GM18498 (cell line): Measurements from ENCODE around the gene PRMT7.

Experiments used
- ATAC-seq: cut with Tn5 transposase; IDR thresholded peaks from one replicate; pipeline ENCODE4 v1.9.1; 2021; ENCODE audit warnings: mild to moderate bottlenecking, moderate library complexity; ENCODE audit not compliant: unreplicated experiment

The PRMT7 gene

DNA sequence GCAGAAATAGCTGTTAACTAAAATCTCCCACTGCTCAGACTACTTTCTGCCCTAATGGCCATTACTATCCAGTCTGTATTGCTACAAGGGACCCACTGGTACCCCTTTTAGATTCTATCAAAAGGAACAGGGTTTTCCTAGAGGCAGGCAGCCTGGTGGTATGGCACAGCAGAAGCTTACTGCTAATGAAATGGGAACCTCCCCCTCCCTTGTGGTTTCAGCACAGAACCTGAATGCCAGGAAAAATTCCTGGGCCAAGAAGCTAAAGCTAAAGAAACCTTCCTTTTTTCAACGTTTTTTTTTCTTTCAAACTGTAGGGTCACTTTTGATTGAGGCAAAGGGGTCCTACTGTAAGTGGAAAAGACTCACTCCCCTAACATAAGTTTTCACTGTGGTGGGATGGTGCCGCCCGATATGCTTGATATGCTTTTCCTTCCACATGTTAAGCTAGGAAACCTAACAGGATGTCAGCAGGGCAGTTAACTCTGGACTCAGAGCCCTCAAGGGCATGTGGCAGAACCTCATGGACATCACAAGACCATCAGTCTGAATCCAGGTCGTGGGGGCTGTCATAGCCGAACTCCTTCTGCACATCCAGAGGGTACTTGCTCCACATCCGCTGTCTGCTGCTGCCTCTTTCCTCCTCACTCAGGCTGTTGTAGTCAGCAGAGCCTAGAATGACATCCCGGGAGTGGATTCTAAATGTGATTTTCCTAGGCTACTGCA lies 9.9 kb upstream of the PRMT7 start:
- no peak for ATAC-seq

DNA sequence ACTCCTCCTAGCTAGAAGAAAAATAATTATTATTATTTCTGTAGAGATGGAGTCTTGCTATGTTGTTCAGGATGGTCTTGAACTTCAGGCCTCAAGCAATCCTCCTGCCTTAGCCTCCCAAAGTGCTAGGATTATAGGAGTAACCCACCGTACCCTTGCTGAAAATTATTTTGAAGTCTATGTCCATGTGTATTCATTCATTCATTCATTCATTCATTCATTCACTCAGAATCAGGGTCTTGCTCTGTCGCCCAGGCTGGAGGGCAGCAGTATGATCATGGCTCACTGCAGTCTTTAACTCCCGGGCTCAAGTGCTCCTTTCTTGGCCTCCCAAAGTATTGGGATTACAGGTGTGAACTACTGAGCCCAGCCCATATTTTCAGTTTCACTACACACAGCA lies 4.2 kb upstream of the PRMT7 start:
- ATAC-seq, result no peak

DNA sequence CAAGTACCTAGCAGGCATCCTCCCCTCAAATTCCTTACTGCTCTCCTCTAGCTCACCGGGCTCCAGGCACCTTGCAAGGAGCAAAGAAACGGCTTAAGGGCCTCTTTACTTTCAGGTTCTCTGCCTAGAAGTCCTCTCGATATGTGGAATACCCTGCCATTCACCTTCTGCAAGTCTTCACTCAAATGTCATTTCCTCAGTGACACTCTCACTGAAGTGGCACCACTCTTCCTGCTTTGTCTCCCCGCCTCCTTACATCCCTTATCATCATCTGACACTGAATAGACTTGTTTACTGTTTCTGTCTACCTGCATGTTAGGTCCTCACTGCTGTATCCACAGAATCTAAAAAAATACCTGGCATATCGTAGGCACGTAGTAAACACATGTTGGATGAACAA lies 1.0 kb upstream of the PRMT7 start:
- no peak for ATAC-seq

DNA sequence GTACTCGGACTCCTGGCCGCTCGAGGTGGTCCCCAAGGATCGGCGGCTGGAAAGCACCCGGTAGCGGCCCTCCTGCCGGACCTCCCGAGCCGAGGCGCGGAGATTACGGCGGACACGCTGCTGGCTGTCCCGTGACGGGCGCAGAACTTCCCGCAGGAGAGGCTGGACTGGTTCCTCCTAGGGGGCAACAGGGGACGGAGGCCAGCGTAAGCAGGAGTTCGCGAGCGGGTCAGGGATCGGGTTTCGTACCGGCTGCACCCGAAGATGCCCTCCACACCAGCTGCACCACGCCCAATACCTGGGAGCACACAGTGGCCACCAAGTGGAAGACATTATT lies 414 bp upstream of the PRMT7 start:
- ATAC-seq, result peak; percentile 26

DNA sequence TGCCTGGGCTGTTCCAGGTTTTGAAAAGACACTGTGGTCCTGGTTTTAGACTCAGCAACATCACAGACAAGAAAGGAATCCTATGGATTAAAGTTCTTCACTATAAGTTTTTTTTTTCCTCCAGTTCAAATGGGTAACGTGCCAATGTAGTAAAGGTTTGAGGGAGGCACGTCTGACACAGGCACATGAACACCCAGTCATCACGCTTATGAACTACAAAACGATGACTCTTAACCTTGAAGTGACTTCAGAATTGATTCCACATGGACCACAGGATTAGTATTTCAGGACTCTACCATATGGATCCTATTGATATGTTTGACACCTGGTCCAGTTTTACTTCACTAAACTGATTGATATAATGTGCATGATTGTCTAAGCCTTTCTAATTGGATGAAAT lies 2.3 kb downstream of the PRMT7 start:
- ATAC-seq, result no peak

DNA sequence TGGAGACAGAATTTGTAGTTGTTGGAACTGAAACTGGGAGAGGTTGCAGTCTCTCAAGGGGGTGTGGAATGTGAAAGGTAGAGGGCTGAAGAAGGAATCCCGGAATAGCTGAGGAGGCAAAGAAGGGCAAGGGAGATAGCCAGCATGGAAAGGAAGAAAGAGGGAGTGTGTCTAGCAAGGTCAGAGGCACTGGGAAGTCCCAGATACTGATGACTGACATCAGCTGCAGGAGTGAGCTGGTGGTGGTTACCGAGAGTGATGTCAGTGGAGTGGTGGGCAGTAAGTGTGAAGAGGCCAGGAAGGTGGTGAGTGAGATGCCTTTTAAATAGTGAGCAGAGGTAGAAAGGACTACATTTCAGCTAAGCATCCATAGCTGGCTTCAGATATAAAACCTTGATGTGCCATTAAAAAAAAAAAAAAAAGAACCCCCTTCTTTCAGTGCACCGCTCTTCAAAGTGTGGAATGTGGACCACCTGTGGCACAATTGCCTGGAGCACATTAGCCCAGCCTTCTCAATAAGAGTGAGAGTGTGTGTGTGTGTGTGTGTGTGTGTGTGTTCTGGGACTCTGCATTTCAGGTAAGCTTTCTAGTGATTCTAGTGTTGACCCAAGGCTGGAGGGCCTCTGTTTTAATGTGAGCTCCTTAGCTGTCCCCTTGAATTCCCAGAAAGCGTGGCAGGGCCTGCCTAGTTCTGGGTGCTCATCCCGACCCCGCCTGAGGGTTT lies 8.5 kb downstream of the PRMT7 start:
- ATAC-seq, result no peak

DNA sequence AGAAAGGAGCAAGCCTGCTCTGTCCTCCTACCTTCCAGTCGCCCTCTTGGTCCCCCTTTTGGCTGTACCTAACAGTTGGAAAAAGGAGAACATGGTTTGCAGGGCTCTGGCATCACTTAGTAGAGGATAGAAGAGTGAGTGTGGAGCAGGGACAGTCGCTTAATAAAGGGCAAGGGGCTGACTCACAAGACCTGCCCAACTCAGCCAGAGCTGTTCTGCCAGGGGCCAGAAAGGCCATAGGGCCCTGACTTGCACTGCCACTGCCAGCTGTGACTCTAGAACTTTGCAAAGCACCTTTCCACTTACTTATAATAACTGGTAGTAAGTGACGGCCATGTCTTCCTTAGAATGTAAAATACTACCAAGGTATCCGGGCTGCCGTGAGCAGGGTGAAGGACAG lies 13.5 kb downstream of the PRMT7 start:
- no peak for ATAC-seq

DNA sequence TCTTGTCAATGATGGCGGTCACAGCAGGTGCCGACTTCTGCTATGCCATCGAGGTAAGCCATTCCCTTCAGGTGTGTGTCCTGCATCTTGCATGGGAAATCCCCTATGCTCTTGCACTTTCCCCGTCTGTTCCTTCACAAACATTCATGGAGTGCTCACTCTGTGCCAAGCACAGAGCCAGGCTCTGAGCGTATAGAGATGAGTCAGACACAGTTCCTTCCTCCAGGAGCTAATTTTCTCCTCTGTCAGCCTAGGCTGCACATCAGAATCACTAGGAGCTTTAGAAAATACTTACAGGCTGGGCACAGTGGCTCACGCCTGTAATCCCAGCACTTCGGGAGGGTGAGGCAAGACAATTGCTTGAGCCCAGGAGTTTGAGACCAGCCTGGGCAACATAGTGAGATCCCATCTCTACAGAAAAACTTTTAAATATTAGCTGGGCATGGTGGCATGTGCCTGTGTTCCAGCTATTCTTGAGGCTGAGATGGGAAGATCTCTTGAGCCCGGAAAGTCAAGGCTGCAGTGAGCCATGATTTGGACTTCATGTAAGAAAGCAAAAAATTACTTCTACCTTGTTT lies 14.1 kb downstream of the PRMT7 start:
- ATAC-seq, result no peak

DNA sequence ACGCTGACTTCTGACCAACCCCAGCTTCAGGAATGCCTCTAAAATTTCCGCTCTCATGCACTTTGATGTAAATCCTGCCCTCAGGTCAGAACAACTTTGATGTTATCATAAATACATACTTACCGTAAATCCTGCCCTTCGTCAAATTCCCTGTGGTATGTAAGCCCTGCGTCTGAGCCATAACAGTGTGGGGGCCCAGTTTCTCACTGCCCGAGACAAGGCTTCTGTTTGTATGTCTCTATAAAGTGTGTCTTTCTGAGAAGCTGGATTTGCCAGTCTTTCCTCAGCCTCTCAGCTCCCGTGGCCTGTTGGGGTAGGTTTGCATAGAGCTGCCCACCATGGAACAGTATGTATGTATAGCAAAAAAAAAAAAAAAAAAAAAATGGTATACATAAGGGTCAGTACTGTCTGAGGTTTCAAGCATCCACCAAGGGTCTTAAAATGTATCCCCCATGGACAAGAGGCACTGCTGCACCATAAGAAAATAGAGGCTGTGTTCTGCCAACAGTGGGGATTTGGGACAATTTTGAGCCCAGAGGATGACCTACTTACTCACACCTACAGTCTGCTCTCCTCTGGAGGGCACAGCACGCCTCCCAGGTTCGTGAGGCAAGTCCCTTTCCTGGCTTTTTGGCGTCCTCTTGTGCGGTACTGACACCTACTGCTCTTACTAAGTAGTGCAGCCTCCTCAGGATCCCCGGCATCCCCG lies 17.5 kb downstream of the PRMT7 start:
- ATAC-seq, result peak; percentile 80

DNA sequence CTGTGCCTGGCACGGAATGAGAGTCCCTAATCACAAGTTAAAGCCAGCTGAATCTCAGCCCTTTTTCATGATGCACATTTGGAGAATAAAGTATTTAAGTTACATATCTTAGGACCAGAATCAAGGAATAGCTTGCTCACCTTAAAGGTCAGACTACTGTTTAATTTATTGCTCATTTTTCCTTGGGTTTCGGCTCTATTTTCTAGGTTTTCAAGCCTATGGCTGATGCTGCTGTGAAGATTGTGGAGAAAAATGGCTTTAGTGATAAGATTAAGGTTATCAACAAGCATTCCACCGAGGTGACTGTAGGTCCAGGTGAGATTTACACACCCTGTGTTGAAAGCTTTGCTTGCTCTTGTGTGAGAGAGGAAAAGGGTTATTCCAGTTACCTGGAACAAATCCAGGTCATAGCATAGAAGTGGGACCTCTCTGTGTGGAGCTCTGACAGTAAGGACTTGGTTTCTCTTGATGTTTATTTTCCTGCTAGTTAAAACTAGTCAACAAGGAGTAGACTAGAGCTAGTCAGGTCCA lies 18.1 kb downstream of the PRMT7 start:
- ATAC-seq, result no peak

DNA sequence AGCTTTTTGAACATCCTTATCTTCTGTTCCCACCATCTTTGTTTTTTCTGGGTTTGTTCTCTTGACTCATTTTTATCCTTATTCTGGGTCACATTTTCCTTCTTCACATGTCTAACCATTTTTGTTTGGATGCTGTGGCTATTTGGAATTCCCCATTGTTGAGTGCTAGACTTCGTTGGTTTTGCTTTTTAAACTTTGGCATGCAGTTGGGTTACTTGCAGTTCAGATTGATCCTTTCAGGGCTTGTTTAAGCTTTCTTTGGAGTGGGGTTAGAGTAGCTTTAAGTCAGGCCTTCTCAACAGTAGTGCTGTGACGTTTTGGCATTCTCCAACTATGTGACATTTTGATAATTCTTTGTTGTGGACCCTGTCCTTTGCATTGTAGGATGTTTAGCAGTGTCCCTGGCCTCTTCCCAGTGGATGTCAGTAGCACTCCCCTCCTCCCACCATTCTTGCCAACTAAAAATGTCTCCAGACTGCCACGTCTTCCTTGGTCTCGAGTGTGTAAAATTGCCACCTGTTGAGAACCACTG lies 21.1 kb downstream of the PRMT7 start:
- no peak for ATAC-seq

DNA sequence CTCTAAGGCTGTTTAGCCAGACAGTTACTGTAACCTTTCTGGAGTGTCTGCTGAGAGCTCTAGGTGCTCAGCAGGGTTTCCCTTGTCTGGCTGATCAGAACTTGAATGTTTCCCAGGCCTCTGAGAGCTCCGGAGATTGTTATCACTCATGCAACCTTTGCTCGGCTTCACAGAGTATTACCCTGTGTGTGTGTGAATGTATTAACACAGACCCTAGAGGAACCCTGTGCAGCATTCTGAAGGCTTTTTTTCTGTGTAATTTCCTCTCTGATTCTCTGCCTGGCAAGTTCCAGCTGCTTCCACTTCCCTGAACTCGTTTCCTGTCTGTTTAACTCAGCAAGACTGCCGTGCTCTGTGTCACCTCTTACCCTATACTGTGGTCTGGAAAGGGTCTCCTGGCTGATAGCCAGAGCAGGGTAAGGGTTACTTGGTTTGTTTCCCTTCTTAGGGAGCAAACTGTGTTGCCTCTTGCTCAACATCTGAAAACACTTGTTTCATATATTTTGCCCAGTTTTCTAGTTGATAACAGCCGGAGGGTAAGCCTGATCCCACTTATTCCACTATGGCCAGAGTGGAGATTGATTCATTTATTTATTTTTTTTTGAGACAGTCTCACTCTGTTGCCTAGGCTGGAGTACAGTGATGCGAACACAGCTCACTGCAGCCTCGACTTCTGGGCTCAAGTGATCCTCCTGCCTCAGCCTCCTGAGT lies 21.7 kb downstream of the PRMT7 start:
- ATAC-seq, result no peak

DNA sequence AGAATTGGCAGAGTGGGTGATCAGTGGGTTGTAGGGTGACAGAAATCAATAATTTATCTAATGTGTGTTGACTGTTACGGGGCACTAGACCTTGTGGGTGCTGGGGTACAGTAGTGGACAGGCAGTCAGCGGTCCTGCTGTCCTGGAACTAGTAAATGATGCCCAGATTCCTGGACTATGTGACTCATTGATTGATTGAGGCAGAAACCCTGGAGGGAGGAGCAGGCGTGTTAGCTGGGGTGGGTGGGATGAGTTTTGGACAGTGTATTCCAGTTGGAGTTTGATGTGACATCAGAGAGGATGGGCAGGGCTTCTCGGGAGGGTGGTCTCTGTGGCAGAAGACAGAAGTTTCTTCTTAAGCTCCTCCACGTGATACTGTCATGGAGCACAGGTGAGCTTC lies 24.4 kb downstream of the PRMT7 start:
- no peak for ATAC-seq

DNA sequence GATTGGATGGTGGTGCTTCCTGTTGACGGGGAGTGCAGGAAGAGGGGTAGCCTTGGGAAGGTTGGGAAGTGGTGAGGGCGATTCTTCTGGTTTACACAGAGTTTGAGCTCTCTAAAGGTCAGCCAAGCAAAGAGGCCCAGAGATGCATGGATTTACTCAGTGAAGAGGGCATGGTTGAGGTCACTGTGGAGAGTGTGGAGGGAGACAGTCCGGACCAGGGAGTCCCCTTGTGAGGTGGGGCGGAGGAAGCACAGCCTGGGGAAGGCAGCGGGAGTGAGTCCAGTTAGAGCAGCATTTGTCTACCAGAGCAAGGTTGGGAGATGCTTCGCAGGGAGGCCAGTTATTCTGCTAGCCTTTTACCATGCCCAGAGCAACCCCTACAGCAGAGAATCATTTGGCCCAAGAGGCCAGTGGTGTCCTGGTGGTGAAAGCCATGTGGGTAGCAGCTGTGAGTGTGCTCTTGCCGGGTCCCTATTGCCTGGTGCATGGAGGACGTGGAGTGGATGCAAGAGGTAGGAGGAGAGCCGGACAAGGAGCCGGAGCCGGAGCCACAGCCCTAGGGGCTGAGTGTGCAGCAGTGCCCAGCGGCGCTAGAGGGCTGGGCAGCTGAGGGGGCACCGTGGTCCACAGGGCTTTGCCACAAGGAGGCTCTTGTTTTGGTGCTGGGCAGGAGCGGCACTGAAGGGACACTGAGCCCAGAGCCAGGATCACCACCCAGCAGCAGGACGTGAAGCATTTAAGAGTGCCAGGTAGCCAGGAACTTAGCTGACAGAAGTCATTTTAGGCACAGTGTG lies 27.7 kb downstream of the PRMT7 start:
- ATAC-seq, result no peak

DNA sequence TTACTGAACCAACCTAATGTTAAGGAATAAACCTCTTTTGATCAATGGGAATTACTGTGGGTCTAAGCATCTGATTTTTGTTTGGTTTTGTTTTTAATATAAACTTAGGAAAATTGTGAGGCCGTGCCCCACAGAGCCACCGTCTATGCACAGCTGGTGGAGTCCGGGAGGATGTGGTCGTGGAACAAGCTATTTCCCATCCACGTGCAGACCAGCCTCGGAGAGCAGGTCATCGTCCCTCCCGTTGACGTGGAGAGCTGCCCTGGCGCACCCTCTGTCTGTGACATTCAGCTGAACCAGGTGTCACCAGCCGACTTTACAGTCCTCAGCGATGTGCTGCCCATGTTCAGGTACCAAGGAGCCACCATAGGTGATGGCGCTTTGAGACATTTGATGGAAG lies 28.4 kb downstream of the PRMT7 start:
- ATAC-seq, result no peak

DNA sequence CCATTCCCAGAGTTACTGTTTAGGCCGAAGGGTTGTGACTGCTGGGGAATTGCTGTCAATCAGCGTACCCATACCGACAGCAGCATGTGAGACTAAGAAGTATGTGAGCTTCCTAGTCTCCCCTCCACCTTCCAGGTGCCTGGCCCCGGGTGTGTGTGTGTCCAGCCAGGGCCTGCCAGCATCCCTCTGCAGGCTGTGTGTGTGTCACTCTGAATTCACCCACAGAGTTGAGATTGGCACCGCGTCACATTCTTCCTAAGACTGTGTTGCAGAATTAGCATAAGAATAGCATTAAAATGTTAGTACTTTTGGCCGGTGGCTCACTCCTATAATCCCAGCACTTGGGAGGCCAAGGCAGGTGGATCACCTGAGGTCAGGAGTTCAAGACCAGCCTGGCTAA lies 31.8 kb downstream of the PRMT7 start:
- ATAC-seq, result no peak

DNA sequence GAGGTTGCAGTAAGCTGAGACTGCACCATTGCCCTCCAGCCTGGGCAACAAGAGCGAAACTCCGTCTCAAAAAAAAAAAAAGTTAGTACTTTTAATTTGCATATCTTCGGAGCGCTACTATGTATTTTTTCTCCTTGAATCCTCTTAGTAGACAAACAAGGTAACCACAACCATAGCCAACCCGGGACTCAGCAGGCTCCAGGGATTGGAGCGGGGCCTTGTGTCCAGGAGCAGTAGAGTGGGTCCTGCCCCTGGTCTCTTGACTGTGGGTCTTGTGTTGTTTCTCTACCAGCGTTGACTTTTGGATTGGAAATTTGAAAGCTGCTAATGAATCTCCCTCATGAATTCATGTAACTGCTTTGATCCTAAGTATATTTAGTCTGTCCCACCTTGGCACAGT lies 32.3 kb downstream of the PRMT7 start:
- ATAC-seq, result no peak

DNA sequence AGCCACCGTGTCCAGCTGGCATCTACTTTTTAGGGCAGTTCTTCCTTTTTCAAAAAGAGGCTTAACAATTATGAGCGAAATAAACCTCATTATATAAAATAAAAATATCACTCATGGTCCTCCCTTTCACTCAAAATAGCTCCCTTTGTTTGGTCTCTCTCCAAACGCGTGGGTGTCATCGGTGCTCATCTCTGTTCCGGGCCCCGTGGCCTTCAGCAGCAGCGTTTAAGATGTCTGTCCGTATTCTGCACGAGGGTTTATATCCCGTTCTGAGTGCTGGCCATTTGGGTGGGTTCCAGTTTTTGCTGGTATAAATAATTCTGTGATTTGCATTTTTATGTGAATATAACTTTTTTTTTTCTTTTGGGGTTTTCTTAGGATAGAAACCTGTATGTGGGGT lies 33.4 kb downstream of the PRMT7 start:
- ATAC-seq, result no peak

DNA sequence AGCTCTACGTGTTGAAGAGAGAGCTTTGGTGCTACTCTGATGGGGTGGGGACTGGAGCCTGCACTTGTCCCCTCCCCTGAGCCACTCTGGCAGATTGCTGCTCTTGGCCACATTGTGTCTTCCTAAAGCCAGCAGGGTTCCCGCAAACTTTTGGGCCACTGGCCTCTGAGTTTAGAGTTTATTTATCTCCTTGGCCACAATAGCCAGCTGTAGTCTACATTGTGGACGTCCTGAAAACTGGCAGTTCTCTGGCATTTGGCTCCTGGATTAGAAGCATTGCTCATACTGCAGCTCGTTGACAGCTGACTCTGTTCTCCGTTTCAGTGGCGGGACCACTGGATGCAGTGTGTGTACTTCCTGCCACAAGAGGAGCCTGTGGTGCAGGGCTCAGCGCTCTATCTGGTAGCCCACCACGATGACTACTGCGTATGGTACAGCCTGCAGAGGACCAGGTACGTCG lies 34.6 kb downstream of the PRMT7 start:
- ATAC-seq, result no peak
